Activated naive CD4-positive, alpha-beta T cell treated with anti-CD3 and anti-CD28 coated beads, Interleukin-2, amount 50 U/mL, for 72 hours (primary cell): ENCODE data around the gene SKP1. TPM values are rescaled to one million over a fixed set of nuclear protein-coding genes. Genes with fewer than 3 reads are reported as not detected.
A peak's percentile ranks its signal among the peaks of the same experiment; 100 is the strongest.

Source experiments
- ATAC-seq, 2 donors: fragments of 150-1000 bp; cut with Tn5 transposase; 2 replicates each; pipeline ENCODE4 v1.10.0; 2021; ENCODE audit warnings: mild to moderate bottlenecking in 2 of 2, moderate library complexity in 2 of 2
- DNase-seq, 2 donors: peaks; one replicate each; pipeline ENCODE4 v3.0.0; 2021 to 2022; ENCODE audit warnings: low spot score in 2 of 2
- H3K27ac Mint-ChIP-seq, 2 donors: one replicate each; pipeline ENCODE4 v1.8.0; 2022; ENCODE audit warnings: mild to moderate bottlenecking in 2 of 2, mixed read lengths in 2 of 2
- H3K36me3 Mint-ChIP-seq, 2 donors: one replicate each; pipeline ENCODE4 v1.8.0; 2022; ENCODE audit warnings: mixed read lengths in 2 of 2
- H3K9me3 Mint-ChIP-seq, 2 donors: one replicate each; pipeline ENCODE4 v1.8.0; 2022; ENCODE audit warnings: mixed read lengths in 2 of 2
- total RNA-seq, 2 donors: library from RNA; stranded (reverse); gene quantifications; one replicate each; pipeline ENCODE4 v1.2.3, GENCODE V29; 2022

The SKP1 gene
- total RNA-seq, 2 donors from 2014 or later = 156 to 291 TPM

- H3K27ac Mint-ChIP-seq = no peak overlapping the region
Observed at GRCh38 chr5:134139377-134139851, 37.3 kb downstream of the SKP1 start.

GRCh38 chr5:134138416-134139376 lies 38.1 kb downstream of the SKP1 start:
- ATAC-seq = peak; percentile 88 to 89
- peak overlapping the region; percentile 86 to 99 for H3K27ac Mint-ChIP-seq
- DNase-seq = peak; percentile 74 to 81
- H3K9me3 Mint-ChIP-seq = no peaks in the 10 kb centered on the region
- H3K36me3 Mint-ChIP-seq = peaks cover 27 to 63% of the 10 kb centered on the region in 2 donors

More at GRCh38 chr5:134139377-134139851, 37.3 kb downstream of the SKP1 start:
- no peaks in the 10 kb centered on the region for H3K9me3 Mint-ChIP-seq
- ATAC-seq (no peak), DNase-seq (no peak)
- H3K36me3 Mint-ChIP-seq = peaks cover 26 to 60% of the 10 kb centered on the region in 2 donors

GRCh38 chr5:134136771-134137170 lies 40.0 kb downstream of the SKP1 start:
- Mint-ChIP-seq H3K9me3 (no peaks in the 10 kb centered on the region), H3K36me3 (peaks cover 20 to 67% of the 10 kb centered on the region in 2 donors), H3K27ac (peak overlapping the region; percentile 86 to 99)
- DNase-seq = no peak
- no peak for ATAC-seq

GRCh38 chr5:134136221-134136631 lies 40.5 kb downstream of the SKP1 start:
- ATAC-seq = no peak
- Mint-ChIP-seq H3K9me3 (no peaks in the 10 kb centered on the region), H3K36me3 (peaks cover 16 to 67% of the 10 kb centered on the region in 2 donors), H3K27ac (no peak overlapping the region)
- no peak for DNase-seq

- peak overlapping the region; percentile 20 to 24 for H3K27ac Mint-ChIP-seq
- DNase-seq = no peak
- H3K36me3 Mint-ChIP-seq = peaks cover 16 to 65% of the 10 kb centered on the region in 2 donors
- no peak for ATAC-seq
- H3K9me3 Mint-ChIP-seq = no peaks in the 10 kb centered on the region
Observed at GRCh38 chr5:134135091-134135655, 41.6 kb downstream of the SKP1 start.

GRCh38 chr5:134133995-134134541 lies 42.7 kb downstream of the SKP1 start:
- H3K9me3 Mint-ChIP-seq = no peaks in the 10 kb centered on the region
- no peak for ATAC-seq
- H3K27ac Mint-ChIP-seq = peak overlapping the region; percentile 20 to 72
- no peak for DNase-seq
- H3K36me3 Mint-ChIP-seq = peaks cover 26 to 57% of the 10 kb centered on the region in 2 donors

GRCh38 chr5:134133188-134133994 lies 43.4 kb downstream of the SKP1 start:
- DNase-seq = no peak

GRCh38 chr5:134132372-134133187 lies 44.2 kb downstream of the SKP1 start:
- H3K9me3 Mint-ChIP-seq = no peaks in the 10 kb centered on the region
- peak overlapping the region; percentile 94 to 98 for H3K27ac Mint-ChIP-seq
- ATAC-seq (peak; percentile 53 to 56), DNase-seq (peak in 1 of 2 donors; percentile 81)
- H3K36me3 Mint-ChIP-seq = peaks cover 26 to 68% of the 10 kb centered on the region in 2 donors

More at GRCh38 chr5:134133188-134133994, 43.4 kb downstream of the SKP1 start:
- Mint-ChIP-seq H3K36me3 (peaks cover 26 to 60% of the 10 kb centered on the region in 2 donors), H3K27ac (peak overlapping the region; percentile 72 to 94), H3K9me3 (no peaks in the 10 kb centered on the region)
- no peak for ATAC-seq

GRCh38 chr5:134131578-134132350 lies 45.0 kb downstream of the SKP1 start:
- peak overlapping the region; percentile 94 to 98 for H3K27ac Mint-ChIP-seq
- H3K36me3 Mint-ChIP-seq = peaks cover 26 to 74% of the 10 kb centered on the region in 2 donors
- DNase-seq (peak in 1 of 2 donors; percentile 57), ATAC-seq (peak; percentile 0 to 17)
- no peaks in the 10 kb centered on the region for H3K9me3 Mint-ChIP-seq

- no peaks in the 10 kb centered on the region for H3K9me3 Mint-ChIP-seq
- ATAC-seq (peak; percentile 36 to 42), DNase-seq (no peak)
- peaks cover 26 to 70% of the 10 kb centered on the region in 2 donors for H3K36me3 Mint-ChIP-seq
- H3K27ac Mint-ChIP-seq = peak overlapping the region; percentile 94 to 98
Observed at GRCh38 chr5:134131165-134131564, 45.6 kb downstream of the SKP1 start.

GRCh38 chr5:134130239-134130945 lies 46.4 kb downstream of the SKP1 start:
- Mint-ChIP-seq H3K27ac (peak overlapping the region; percentile 94 to 98), H3K9me3 (no peaks in the 10 kb centered on the region), H3K36me3 (peaks cover 21 to 70% of the 10 kb centered on the region in 2 donors)
- ATAC-seq (no peak), DNase-seq (no peak)

GRCh38 chr5:134129411-134130238 lies 47.1 kb downstream of the SKP1 start:
- Mint-ChIP-seq H3K36me3 (peaks cover 17 to 62% of the 10 kb centered on the region in 2 donors), H3K9me3 (no peaks in the 10 kb centered on the region), H3K27ac (peak overlapping the region; percentile 90 to 94)
- no peak for ATAC-seq
- no peak for DNase-seq

- Mint-ChIP-seq H3K36me3 (peaks cover 15 to 62% of the 10 kb centered on the region in 2 donors), H3K9me3 (no peaks in the 10 kb centered on the region), H3K27ac (peak overlapping the region; percentile 90 to 94)
- ATAC-seq = no peak
- DNase-seq = no peak
Observed at GRCh38 chr5:134128648-134128995, 48.1 kb downstream of the SKP1 start.
